ENCODE results near the gene HEY2.
"Not testable (repeated sequence)": the region's sequence is repeated elsewhere in the genome, so short reads cannot be mapped to it uniquely, and the experiment has no call there.

HEY2 gene

GRCh38 chr6:125802943-125803377 lies 53.5 kb downstream of the HEY2 start:
- Histone ChIP-seq H3K27me3 (ENCODE audit: low read depth, low read length) (no peaks in the 10 kb centered on the region), H3K4me3 (ENCODE audit: low read depth in 1 of 2, low read length in 2 of 2) (no peak overlapping the region), H3K27ac (ENCODE audit: low read length) (no peak overlapping the region), H3K36me3 (ENCODE audit: control insufficient read depth in 1 of 2, insufficient read depth in 2 of 2, low read length in 2 of 2) (peaks cover 0 to 2% of the 10 kb centered on the region in 2 donors), H3K9me3 (ENCODE audit: control insufficient read depth in 1 of 2, low read length in 2 of 2) (no peaks in the 10 kb centered on the region), H3K4me1 (ENCODE audit: control insufficient read depth in 1 of 2, insufficient read depth in 2 of 2, low read length in 2 of 2) (peaks cover 0 to 4% of the 10 kb centered on the region in 2 donors)

- no peaks in the 10 kb centered on the region for H3K27me3 ChIP-seq (ENCODE audit: low read depth, low read length)
- H3K36me3 ChIP-seq (ENCODE audit: control insufficient read depth in 1 of 2, insufficient read depth in 2 of 2, low read length in 2 of 2): no peaks in the 10 kb centered on the region
- H3K4me3 ChIP-seq (ENCODE audit: low read depth in 1 of 2, low read length in 2 of 2): no peak overlapping the region
- H3K27ac ChIP-seq (ENCODE audit: low read length): no peak overlapping the region
- H3K4me1 ChIP-seq (ENCODE audit: control insufficient read depth in 1 of 2, insufficient read depth in 2 of 2, low read length in 2 of 2): peaks cover 0 to 8% of the 10 kb centered on the region in 2 donors
- no peaks in the 10 kb centered on the region for H3K9me3 ChIP-seq (ENCODE audit: control insufficient read depth in 1 of 2, low read length in 2 of 2)
Observed at GRCh38 chr6:125804264-125804663, 54.8 kb downstream of the HEY2 start.

- H3K27ac ChIP-seq (ENCODE audit: low read length); H3K9me3 ChIP-seq (ENCODE audit: control insufficient read depth in 1 of 2, low read length in 2 of 2); H3K4me1 ChIP-seq (ENCODE audit: control insufficient read depth in 1 of 2, insufficient read depth in 2 of 2, low read length in 2 of 2); H3K4me3 ChIP-seq (ENCODE audit: low read depth in 1 of 2, low read length in 2 of 2); H3K36me3 ChIP-seq (ENCODE audit: control insufficient read depth in 1 of 2, insufficient read depth in 2 of 2, low read length in 2 of 2); H3K27me3 ChIP-seq (ENCODE audit: low read depth, low read length): not testable (repeated sequence)
Observed at GRCh38 chr6:125804866-125805425, 55.5 kb downstream of the HEY2 start.

- H3K36me3 ChIP-seq (ENCODE audit: control insufficient read depth in 1 of 2, insufficient read depth in 2 of 2, low read length in 2 of 2): no peaks in the 10 kb centered on the region
- no peaks in the 10 kb centered on the region for H3K27me3 ChIP-seq (ENCODE audit: low read depth, low read length)
- H3K9me3 ChIP-seq (ENCODE audit: control insufficient read depth in 1 of 2, low read length in 2 of 2): no peaks in the 10 kb centered on the region
- H3K4me1 ChIP-seq (ENCODE audit: control insufficient read depth in 1 of 2, insufficient read depth in 2 of 2, low read length in 2 of 2): peaks cover 0 to 13% of the 10 kb centered on the region in 2 donors
- H3K27ac ChIP-seq (ENCODE audit: low read length): no peak overlapping the region
- H3K4me3 ChIP-seq (ENCODE audit: low read depth in 1 of 2, low read length in 2 of 2): no peak overlapping the region
Observed at GRCh38 chr6:125806813-125807212, 57.4 kb downstream of the HEY2 start.

- Histone ChIP-seq H3K4me1 (ENCODE audit: control insufficient read depth in 1 of 2, insufficient read depth in 2 of 2, low read length in 2 of 2) (peaks cover under 1 to 16% of the 10 kb centered on the region in 2 donors), H3K27ac (ENCODE audit: low read length) (no peak overlapping the region), H3K36me3 (ENCODE audit: control insufficient read depth in 1 of 2, insufficient read depth in 2 of 2, low read length in 2 of 2) (no peaks in the 10 kb centered on the region), H3K9me3 (ENCODE audit: control insufficient read depth in 1 of 2, low read length in 2 of 2) (no peaks in the 10 kb centered on the region), H3K4me3 (ENCODE audit: low read depth in 1 of 2, low read length in 2 of 2) (no peak overlapping the region), H3K27me3 (ENCODE audit: low read depth, low read length) (no peaks in the 10 kb centered on the region)
Observed at GRCh38 chr6:125807293-125807692, 57.9 kb downstream of the HEY2 start.

- Histone ChIP-seq H3K4me3 (ENCODE audit: low read depth in 1 of 2, low read length in 2 of 2) (no peak overlapping the region), H3K27me3 (ENCODE audit: low read depth, low read length) (no peaks in the 10 kb centered on the region), H3K27ac (ENCODE audit: low read length) (no peak overlapping the region), H3K9me3 (ENCODE audit: control insufficient read depth in 1 of 2, low read length in 2 of 2) (no peaks in the 10 kb centered on the region), H3K4me1 (ENCODE audit: control insufficient read depth in 1 of 2, insufficient read depth in 2 of 2, low read length in 2 of 2) (peaks cover 8 to 23% of the 10 kb centered on the region in 2 donors), H3K36me3 (ENCODE audit: control insufficient read depth in 1 of 2, insufficient read depth in 2 of 2, low read length in 2 of 2) (no peaks in the 10 kb centered on the region)
Observed at GRCh38 chr6:125808060-125808459, 58.6 kb downstream of the HEY2 start.

GRCh38 chr6:125808591-125808990 lies 59.2 kb downstream of the HEY2 start:
- H3K4me1 ChIP-seq (ENCODE audit: control insufficient read depth in 1 of 2, insufficient read depth in 2 of 2, low read length in 2 of 2): peaks cover 8 to 24% of the 10 kb centered on the region in 2 donors
- H3K36me3 ChIP-seq (ENCODE audit: control insufficient read depth in 1 of 2, insufficient read depth in 2 of 2, low read length in 2 of 2): no peaks in the 10 kb centered on the region
- H3K27ac ChIP-seq (ENCODE audit: low read length): no peak overlapping the region
- no peaks in the 10 kb centered on the region for H3K9me3 ChIP-seq (ENCODE audit: control insufficient read depth in 1 of 2, low read length in 2 of 2)
- H3K4me3 ChIP-seq (ENCODE audit: low read depth in 1 of 2, low read length in 2 of 2): no peak overlapping the region
- H3K27me3 ChIP-seq (ENCODE audit: low read depth, low read length): no peaks in the 10 kb centered on the region

GRCh38 chr6:125809570-125810170 lies 60.2 kb downstream of the HEY2 start:
- H3K4me1 ChIP-seq (ENCODE audit: control insufficient read depth in 1 of 2, insufficient read depth in 2 of 2, low read length in 2 of 2): peaks cover 8 to 31% of the 10 kb centered on the region in 2 donors
- H3K36me3 ChIP-seq (ENCODE audit: control insufficient read depth in 1 of 2, insufficient read depth in 2 of 2, low read length in 2 of 2): no peaks in the 10 kb centered on the region
- H3K27ac ChIP-seq (ENCODE audit: low read length): no peak overlapping the region
- no peaks in the 10 kb centered on the region for H3K9me3 ChIP-seq (ENCODE audit: control insufficient read depth in 1 of 2, low read length in 2 of 2)
- H3K4me3 ChIP-seq (ENCODE audit: low read depth in 1 of 2, low read length in 2 of 2): no peak overlapping the region
- no peaks in the 10 kb centered on the region for H3K27me3 ChIP-seq (ENCODE audit: low read depth, low read length)

- Histone ChIP-seq H3K9me3 (ENCODE audit: control insufficient read depth in 1 of 2, low read length in 2 of 2) (no peaks in the 10 kb centered on the region), H3K4me3 (ENCODE audit: low read depth in 1 of 2, low read length in 2 of 2) (no peak overlapping the region), H3K27me3 (ENCODE audit: low read depth, low read length) (no peaks in the 10 kb centered on the region), H3K4me1 (ENCODE audit: control insufficient read depth in 1 of 2, insufficient read depth in 2 of 2, low read length in 2 of 2) (peaks cover 8 to 35% of the 10 kb centered on the region in 2 donors), H3K36me3 (ENCODE audit: control insufficient read depth in 1 of 2, insufficient read depth in 2 of 2, low read length in 2 of 2) (no peaks in the 10 kb centered on the region), H3K27ac (ENCODE audit: low read length) (no peak overlapping the region)
Observed at GRCh38 chr6:125810445-125810844, 61.0 kb downstream of the HEY2 start.
